HG02642 (cell line): ENCODE results near the gene MRPL24.

Source experiments
- ATAC-seq: cut with Tn5 transposase; IDR thresholded peaks from one replicate; pipeline ENCODE4 v1.9.1; 2021; ENCODE audit warnings: mild to moderate bottlenecking; ENCODE audit not compliant: unreplicated experiment, poor library complexity

MRPL24 gene

GRCh38 chr1:156744786-156745419 is 4.0 kb upstream of the MRPL24 start:
- ATAC-seq = no peak

- ATAC-seq = no peak
Observed at GRCh38 chr1:156744344-156744743, 3.5 kb upstream of the MRPL24 start.

- no peak for ATAC-seq
Observed at GRCh38 chr1:156743367-156744302, 2.7 kb upstream of the MRPL24 start.

- ATAC-seq = no peak
Observed at GRCh38 chr1:156742801-156743200, 1.9 kb upstream of the MRPL24 start.

- no peak for ATAC-seq
Observed at GRCh38 chr1:156742017-156742416, 1.1 kb upstream of the MRPL24 start.

- ATAC-seq = no peak
Observed at GRCh38 chr1:156741481-156741983, 644 bp upstream of the MRPL24 start.

GRCh38 chr1:156740237-156740740 is 599 bp downstream of the MRPL24 start:
- ATAC-seq = no peak

GRCh38 chr1:156738916-156739315 is 2.0 kb downstream of the MRPL24 start:
- no peak for ATAC-seq

- no peak for ATAC-seq
Observed at GRCh38 chr1:156738407-156738806, 2.5 kb downstream of the MRPL24 start.

GRCh38 chr1:156733989-156734584 is 6.8 kb downstream of the MRPL24 start:
- no peak for ATAC-seq

GRCh38 chr1:156728599-156729462 is 12.1 kb downstream of the MRPL24 start, which contains the start of gene ISG20L2:
TSS of gene ISG20L2 (minus strand) at chr1:156728766. CDS start at chr1:156727652, 1,114 bp downstream.
- peak; percentile 89 for ATAC-seq

- peak; percentile 64 for ATAC-seq
Observed at GRCh38 chr1:156727926-156728598, 12.8 kb downstream of the MRPL24 start, which contains the start of gene METTL25B. TSS of gene METTL25B (plus strand) at chr1:156728469. CDS start at chr1:156729105, 636 bp downstream.

GRCh38 chr1:156727492-156727891 is 13.4 kb downstream of the MRPL24 start:
- ATAC-seq = no peak

GRCh38 chr1:156726549-156727226 is 14.2 kb downstream of the MRPL24 start:
- ATAC-seq = no peak

- no peak for ATAC-seq
Observed at GRCh38 chr1:156725683-156726280, 15.1 kb downstream of the MRPL24 start.

GRCh38 chr1:156721535-156721934 is 19.4 kb downstream of the MRPL24 start:
- ATAC-seq = no peak

- ATAC-seq = no peak
Observed at GRCh38 chr1:156721131-156721530, 19.8 kb downstream of the MRPL24 start.

GRCh38 chr1:156717351-156717750 is 23.5 kb downstream of the MRPL24 start:
- ATAC-seq = no peak
